HL-60 (cell line): ENCODE results near the gene RAP1GAP2.

Experiments
- DNase-seq, 2 experiments: peaks; one replicate each; pipeline ENCODE4 v3.0.0-alpha.2; 2010 to 2020; ENCODE audit warnings: low read depth in 1 of 2, low spot score in 1 of 2
- H3K27ac ChIP-seq: fragments of 250-450 bp; sonication (Bioruptor Pico); replicated peaks from 2 replicates; pipeline ENCODE4 v1.5.1; 2020; ENCODE audit warnings: mild to moderate bottlenecking, moderate library complexity
- H3K27me3 ChIP-seq: fragments of 250-450 bp; sonication (Bioruptor Pico); 2 replicates; pipeline ENCODE4 v1.5.1; 2021; ENCODE audit warnings: mild to moderate bottlenecking, moderate library complexity; ENCODE audit not compliant: insufficient read depth, poor library complexity, severe bottlenecking
- H3K4me3 ChIP-seq: replicated peaks from 2 replicates; pipeline ENCODE4 v1.5.1; 2011; ENCODE audit warnings: mild to moderate bottlenecking, control low read depth, low read length; ENCODE audit not compliant: insufficient read depth
- GABPA ChIP-seq: IDR thresholded peaks from 2 replicates; pipeline ENCODE4 v1.6.1; 2012; ENCODE audit warnings: low read depth
- POLR2AphosphoS5 ChIP-seq: IDR thresholded peaks from 2 replicates; pipeline ENCODE4 v1.6.1; 2012; ENCODE audit warnings: low read depth
- SPI1 ChIP-seq: IDR thresholded peaks from 2 replicates; pipeline ENCODE4 v1.6.1; 2012; ENCODE audit warnings: low read depth, mild to moderate bottlenecking, borderline replicate concordance
- TF ChIP-seq, protein P1 (sequence below): IDR thresholded peaks from one replicate; pipeline ENCODE4 v1.5.1; 2011; ENCODE audit warnings: low read length, control low read depth, inconsistent platforms; ENCODE audit not compliant: insufficient read depth
- TF ChIP-seq, protein P2 (sequence below): IDR thresholded peaks from 2 replicates; pipeline ENCODE4 v1.6.1; 2012; ENCODE audit warnings: low read depth; ENCODE audit not compliant: insufficient replicate concordance

The RAP1GAP2 gene

DNA sequence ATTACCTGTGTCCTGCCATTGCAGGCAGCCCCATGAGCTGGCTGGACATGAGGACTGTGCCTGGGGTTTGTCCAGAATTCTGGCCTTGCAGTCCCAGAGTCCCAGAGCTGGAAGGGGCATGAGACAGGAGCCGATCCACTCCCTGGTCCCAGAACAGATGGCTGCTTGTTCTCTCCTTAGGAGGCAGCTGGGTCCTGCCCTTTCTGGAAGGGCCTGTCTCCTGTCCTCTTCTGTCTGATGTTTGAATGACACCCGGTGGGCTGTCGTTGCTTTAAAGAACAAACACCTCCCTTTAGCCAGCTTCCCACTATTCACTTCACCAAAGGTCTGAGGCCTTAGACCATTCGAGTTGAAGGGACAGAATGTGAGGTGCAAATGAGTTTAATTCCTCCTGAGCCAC, 63.8 kb downstream of the RAP1GAP2 start:
- Histone ChIP-seq H3K27me3 (no peaks in the 10 kb centered on the region), H3K4me3 (no peak overlapping the region), H3K27ac (no peak overlapping the region)
- TF ChIP-seq, protein P1, sequence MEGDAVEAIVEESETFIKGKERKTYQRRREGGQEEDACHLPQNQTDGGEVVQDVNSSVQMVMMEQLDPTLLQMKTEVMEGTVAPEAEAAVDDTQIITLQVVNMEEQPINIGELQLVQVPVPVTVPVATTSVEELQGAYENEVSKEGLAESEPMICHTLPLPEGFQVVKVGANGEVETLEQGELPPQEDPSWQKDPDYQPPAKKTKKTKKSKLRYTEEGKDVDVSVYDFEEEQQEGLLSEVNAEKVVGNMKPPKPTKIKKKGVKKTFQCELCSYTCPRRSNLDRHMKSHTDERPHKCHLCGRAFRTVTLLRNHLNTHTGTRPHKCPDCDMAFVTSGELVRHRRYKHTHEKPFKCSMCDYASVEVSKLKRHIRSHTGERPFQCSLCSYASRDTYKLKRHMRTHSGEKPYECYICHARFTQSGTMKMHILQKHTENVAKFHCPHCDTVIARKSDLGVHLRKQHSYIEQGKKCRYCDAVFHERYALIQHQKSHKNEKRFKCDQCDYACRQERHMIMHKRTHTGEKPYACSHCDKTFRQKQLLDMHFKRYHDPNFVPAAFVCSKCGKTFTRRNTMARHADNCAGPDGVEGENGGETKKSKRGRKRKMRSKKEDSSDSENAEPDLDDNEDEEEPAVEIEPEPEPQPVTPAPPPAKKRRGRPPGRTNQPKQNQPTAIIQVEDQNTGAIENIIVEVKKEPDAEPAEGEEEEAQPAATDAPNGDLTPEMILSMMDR, result no peak
- TF ChIP-seq, protein P2, sequence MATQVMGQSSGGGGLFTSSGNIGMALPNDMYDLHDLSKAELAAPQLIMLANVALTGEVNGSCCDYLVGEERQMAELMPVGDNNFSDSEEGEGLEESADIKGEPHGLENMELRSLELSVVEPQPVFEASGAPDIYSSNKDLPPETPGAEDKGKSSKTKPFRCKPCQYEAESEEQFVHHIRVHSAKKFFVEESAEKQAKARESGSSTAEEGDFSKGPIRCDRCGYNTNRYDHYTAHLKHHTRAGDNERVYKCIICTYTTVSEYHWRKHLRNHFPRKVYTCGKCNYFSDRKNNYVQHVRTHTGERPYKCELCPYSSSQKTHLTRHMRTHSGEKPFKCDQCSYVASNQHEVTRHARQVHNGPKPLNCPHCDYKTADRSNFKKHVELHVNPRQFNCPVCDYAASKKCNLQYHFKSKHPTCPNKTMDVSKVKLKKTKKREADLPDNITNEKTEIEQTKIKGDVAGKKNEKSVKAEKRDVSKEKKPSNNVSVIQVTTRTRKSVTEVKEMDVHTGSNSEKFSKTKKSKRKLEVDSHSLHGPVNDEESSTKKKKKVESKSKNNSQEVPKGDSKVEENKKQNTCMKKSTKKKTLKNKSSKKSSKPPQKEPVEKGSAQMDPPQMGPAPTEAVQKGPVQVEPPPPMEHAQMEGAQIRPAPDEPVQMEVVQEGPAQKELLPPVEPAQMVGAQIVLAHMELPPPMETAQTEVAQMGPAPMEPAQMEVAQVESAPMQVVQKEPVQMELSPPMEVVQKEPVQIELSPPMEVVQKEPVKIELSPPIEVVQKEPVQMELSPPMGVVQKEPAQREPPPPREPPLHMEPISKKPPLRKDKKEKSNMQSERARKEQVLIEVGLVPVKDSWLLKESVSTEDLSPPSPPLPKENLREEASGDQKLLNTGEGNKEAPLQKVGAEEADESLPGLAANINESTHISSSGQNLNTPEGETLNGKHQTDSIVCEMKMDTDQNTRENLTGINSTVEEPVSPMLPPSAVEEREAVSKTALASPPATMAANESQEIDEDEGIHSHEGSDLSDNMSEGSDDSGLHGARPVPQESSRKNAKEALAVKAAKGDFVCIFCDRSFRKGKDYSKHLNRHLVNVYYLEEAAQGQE, result no peak
- no peak for TF ChIP-seq GABPA
- TF ChIP-seq SPI1, result no peak
- no peak for TF ChIP-seq POLR2AphosphoS5
- DNase-seq, result no peak

DNA sequence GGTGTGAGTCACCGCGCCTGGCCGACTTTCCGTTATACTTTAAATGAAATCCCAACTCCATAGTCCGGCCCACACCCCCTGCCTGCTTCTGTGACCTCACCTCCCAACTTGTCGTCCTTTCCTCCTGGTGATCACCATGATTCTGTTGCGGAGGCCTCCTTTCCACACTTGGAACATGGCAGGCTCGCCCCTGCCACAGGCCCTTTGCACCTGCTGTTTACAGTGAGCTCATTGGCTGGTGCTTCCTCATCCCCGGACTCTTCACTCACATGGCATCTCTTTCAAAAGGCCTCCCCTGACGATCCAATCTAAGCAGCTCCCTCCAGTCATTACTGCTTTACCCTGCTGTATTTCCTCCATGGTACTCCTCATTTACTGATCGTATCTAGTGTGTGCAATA, 64.6 kb downstream of the RAP1GAP2 start:
- TF ChIP-seq, protein P2, result no peak
- TF ChIP-seq POLR2AphosphoS5 (no peak), SPI1 (no peak), GABPA (no peak)
- TF ChIP-seq, protein P1, result no peak
- H3K4me3 ChIP-seq, result no peak overlapping the region
- no peak for DNase-seq
- H3K27ac ChIP-seq, result no peak overlapping the region
- no peaks in the 10 kb centered on the region for H3K27me3 ChIP-seq

DNA sequence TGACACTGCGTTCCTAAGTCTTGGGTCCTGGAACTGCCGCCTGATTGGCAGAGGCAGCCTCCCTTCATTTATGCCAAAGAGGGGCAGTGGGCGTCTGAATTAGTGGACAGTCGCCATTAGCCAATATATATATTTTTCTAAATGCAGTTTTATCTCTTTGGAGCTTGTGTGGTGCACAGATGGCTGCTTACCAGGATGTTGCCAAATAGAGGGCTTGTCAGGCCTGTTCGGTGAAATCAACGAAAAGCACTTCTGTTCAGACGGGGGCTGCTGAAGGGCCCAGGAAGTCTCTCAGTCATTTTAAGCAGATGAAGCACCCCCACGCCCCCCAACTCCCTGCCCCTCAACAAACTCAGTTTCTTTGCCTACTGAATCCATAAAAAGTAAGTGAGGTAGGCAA, 66.0 kb downstream of the RAP1GAP2 start:
- Histone ChIP-seq H3K27ac (no peak overlapping the region), H3K27me3 (no peaks in the 10 kb centered on the region), H3K4me3 (no peak overlapping the region)
- DNase-seq, result no peak
- no peak for TF ChIP-seq GABPA

DNA sequence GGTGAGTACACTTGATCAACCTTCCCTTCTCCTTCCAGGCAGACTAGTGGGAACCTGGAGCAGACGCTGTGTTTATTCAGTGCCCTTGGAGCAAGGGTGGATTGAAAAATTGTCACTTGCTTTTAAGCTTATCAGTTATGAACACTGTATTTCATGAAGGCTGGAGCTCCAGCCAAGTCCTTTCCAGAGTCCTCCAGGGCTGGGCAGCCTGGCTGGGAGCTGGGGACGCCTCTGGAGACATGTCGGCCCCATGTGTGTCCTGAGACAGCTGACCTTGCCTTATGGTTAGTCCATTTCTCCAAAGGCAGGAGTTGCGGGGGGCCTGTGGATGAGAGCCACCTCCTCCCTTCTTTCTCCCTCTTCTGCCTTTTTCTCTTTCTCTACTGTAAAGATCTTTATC, 67.0 kb downstream of the RAP1GAP2 start:
- Histone ChIP-seq H3K27me3 (no peaks in the 10 kb centered on the region), H3K27ac (no peak overlapping the region), H3K4me3 (no peak overlapping the region)
- no peak for DNase-seq
- no peak for TF ChIP-seq GABPA
- TF ChIP-seq POLR2AphosphoS5, result no peak
- TF ChIP-seq, protein P2, result no peak
- no peak for TF ChIP-seq SPI1
- TF ChIP-seq, protein P1, result no peak
